ENCODE data around the gene ZNF862. TPM values are rescaled to one million over a fixed set of nuclear protein-coding genes. Genes with fewer than 3 reads are reported as not detected.

Gene ZNF862
- total and polyA plus RNA-seq, 2 experiments from 2014 or later = 0.94 to 2.3 TPM

- peaks cover 6% of the 10 kb centered on the region for H3K27me3 Mint-ChIP-seq (ENCODE audit: insufficient read depth, low read depth, poor library complexity)
- no peak overlapping the region for H3K4me2 ChIP-seq
Measured at GRCh38 chr7:149866779-149867447, 28.7 kb downstream of the ZNF862 start.

More at GRCh38 chr7:149866779-149867447, 28.7 kb downstream of the ZNF862 start:
- Mint-ChIP-seq H3K4me1 (peaks cover 3% of the 10 kb centered on the region; the same call in 1 of the 3 replicates), H3K4me3 (no peak overlapping the region), H3K36me3 (ENCODE audit: low read depth) (no peaks in the 10 kb centered on the region), H3K27ac (no peak overlapping the region), H3K9me3 (no peaks in the 10 kb centered on the region)
- H4K20me1 ChIP-seq (replicated peaks; ENCODE audit: insufficient read depth) = no peaks in the 10 kb centered on the region
- TF ChIP-seq STAT1 (IDR thresholded peaks at IDR 0.05; ENCODE audit: unreplicated experiment) (no peak), NANOG (IDR thresholded peaks at IDR 0.05; ENCODE audit: borderline replicate concordance) (no peak), EZH2phosphoT487 (IDR thresholded peaks at IDR 0.05; ENCODE audit: unreplicated experiment) (no peak), EZH2 (IDR thresholded peaks at IDR 0.05; ENCODE audit: low read depth, unreplicated experiment) (no peak), JUNB (IDR thresholded peaks at IDR 0.05; ENCODE audit: unreplicated experiment) (no peak), ZNF462 (CRISPR knock-in tag; IDR thresholded peaks at IDR 0.05) (no peak), REST (IDR thresholded peaks at IDR 0.05; ENCODE audit: unreplicated experiment) (no peak), ZNF114 (CRISPR knock-in tag; IDR thresholded peaks at IDR 0.05) (no peak), CTCF (conservative IDR thresholded peaks at IDR 0.05; ENCODE audit: low read depth in 2 of 2) (no peak), ETS1 (IDR thresholded peaks at IDR 0.05) (no peak)
- H3K36me3 ChIP-seq (ENCODE audit: insufficient read depth) = no peaks in the 10 kb centered on the region
- no peak overlapping the region for H3K27ac ChIP-seq (ENCODE audit: low read depth)
- H3K4me1 ChIP-seq (ENCODE audit: insufficient read depth) = no peaks in the 10 kb centered on the region
- ATAC-seq (no peak), DNase-seq (ENCODE audit: low spot score) (no peak)
- H3K27me3 ChIP-seq (ENCODE audit: insufficient read depth) = peaks cover 3% of the 10 kb centered on the region; the same call in 1 of the 2 replicates
- H3K4me3 ChIP-seq = no peak overlapping the region
- no peak overlapping the region for H2AFZ ChIP-seq
- H3K79me2 ChIP-seq (replicated peaks; ENCODE audit: insufficient read depth) = no peaks in the 10 kb centered on the region
- no peaks in the 10 kb centered on the region for H3F3A ChIP-seq (replicated peaks; ENCODE audit: low read depth)
- no peaks in the 10 kb centered on the region for H3K9me2 ChIP-seq (ENCODE audit: insufficient read depth)
